GM23338 (cell line): ENCODE measurements around the gene RIPOR3. TPM values are rescaled to one million over a fixed set of nuclear protein-coding genes. Genes with fewer than 3 reads are reported as not detected.

Source experiments
- ATAC-seq: fragments of 200-7000 bp; cut with Tn5 transposase; 3 replicates; pipeline ENCODE4 v1.9.1; 2020
- DNase-seq: peaks from one replicate; pipeline ENCODE4 v3.0.0-alpha.2; 2015; ENCODE audit warnings: low spot score
- H2AFZ ChIP-seq: fragments of 200-600 bp; sonication (generic); 2 replicates; pipeline ENCODE4 v1.8.0; 2016; ENCODE audit warnings: antibody characterized with exemption, mild to moderate bottlenecking, moderate library complexity
- H3F3A ChIP-seq: fragments of 200-600 bp; sonication (generic); replicated peaks from 2 replicates; pipeline ENCODE4 v1.8.0; 2017; ENCODE audit warnings: antibody characterized with exemption, mixed run types, low read depth
- H3K27ac ChIP-seq: fragments of 200-600 bp; sonication (generic); 2 replicates; pipeline ENCODE4 v1.6.1; 2016; ENCODE audit warnings: low read depth
- H3K27me3 ChIP-seq: fragments of 200-600 bp; sonication (generic); 2 replicates; pipeline ENCODE4 v1.8.0; 2016; ENCODE audit warnings: mild to moderate bottlenecking, mixed run types, moderate library complexity; ENCODE audit not compliant: insufficient read depth
- H3K36me3 ChIP-seq: fragments of 200-600 bp; sonication (generic); 2 replicates; pipeline ENCODE4 v1.8.0; 2016; ENCODE audit warnings: mild to moderate bottlenecking; ENCODE audit not compliant: insufficient read depth
- H3K4me1 ChIP-seq: fragments of 200-600 bp; sonication (generic); 2 replicates; pipeline ENCODE4 v1.8.0; 2016; ENCODE audit warnings: mild to moderate bottlenecking, moderate library complexity; ENCODE audit not compliant: insufficient read depth
- H3K4me2 ChIP-seq: fragments of 200-600 bp; sonication (generic); 2 replicates; pipeline ENCODE4 v1.7.1; 2017; ENCODE audit warnings: mixed run types
- H3K4me3 ChIP-seq: fragments of 200-600 bp; sonication (generic); 2 replicates; pipeline ENCODE4 v1.6.1; 2016; ENCODE audit warnings: mixed run types
- H3K79me2 ChIP-seq: fragments of 200-600 bp; sonication (generic); replicated peaks from 2 replicates; pipeline ENCODE4 v1.8.0; 2017; ENCODE audit warnings: mild to moderate bottlenecking; ENCODE audit not compliant: insufficient read depth
- H3K9me2 ChIP-seq: fragments of 200-600 bp; sonication (generic); 2 replicates; pipeline ENCODE4 v1.8.0; 2017; ENCODE audit not compliant: insufficient read depth
- H4K20me1 ChIP-seq: fragments of 200-600 bp; sonication (generic); replicated peaks from 2 replicates; pipeline ENCODE4 v1.8.0; 2017; ENCODE audit warnings: mild to moderate bottlenecking; ENCODE audit not compliant: insufficient read depth
- H3K27ac Mint-ChIP-seq: 2 replicates; pipeline ENCODE4 v1.8.0; 2020; ENCODE audit warnings: inconsistent platforms, mild to moderate bottlenecking, moderate library complexity, mixed read lengths
- H3K27me3 Mint-ChIP-seq: 3 replicates; pipeline ENCODE4 v1.8.0; 2022; ENCODE audit warnings: low read depth, mild to moderate bottlenecking, moderate library complexity, mixed read lengths, inconsistent platforms; ENCODE audit not compliant: insufficient read depth, poor library complexity
- H3K36me3 Mint-ChIP-seq: 3 replicates; pipeline ENCODE4 v1.8.0; 2021; ENCODE audit warnings: low read depth, mild to moderate bottlenecking, inconsistent platforms, moderate library complexity, mixed read lengths
- H3K4me1 Mint-ChIP-seq: 3 replicates; pipeline ENCODE4 v1.8.0; 2020; ENCODE audit warnings: mild to moderate bottlenecking, inconsistent platforms, mixed read lengths
- H3K4me3 Mint-ChIP-seq: 3 replicates; pipeline ENCODE4 v1.8.0; 2021; ENCODE audit warnings: moderate library complexity, mild to moderate bottlenecking, inconsistent platforms, mixed read lengths
- H3K9me3 Mint-ChIP-seq: 3 replicates; pipeline ENCODE4 v1.8.0; 2020; ENCODE audit warnings: moderate library complexity, mild to moderate bottlenecking, inconsistent platforms, mixed read lengths
- CREB1 ChIP-seq: fragments of 250-450 bp; sonication (Bioruptor Pico); IDR thresholded peaks from 2 replicates; pipeline ENCODE4 v1.5.0; 2020; ENCODE audit warnings: low read depth, mild to moderate bottlenecking, moderate library complexity
- CTCF ChIP-seq, 2 experiments: fragments of 200-600 bp in 1 of 2; sonication (generic) in 1 of 2; conservative IDR thresholded peaks; 2 replicates each; pipeline versions ENCODE4 v1.5.1 to v1.6.1; 2016 to 2017; ENCODE audit warnings: antibody characterized with exemption in 2 of 2, low read depth in 2 of 2, mild to moderate bottlenecking in 2 of 2, moderate library complexity in 1 of 2
- EZH2 ChIP-seq: fragments of 200-600 bp; sonication (generic); IDR thresholded peaks from one replicate; pipeline ENCODE4 v1.8.0; 2017; ENCODE audit warnings: antibody characterized with exemption, mild to moderate bottlenecking, low read depth; ENCODE audit not compliant: unreplicated experiment
- EZH2phosphoT487 ChIP-seq: fragments of 200-600 bp; sonication (generic); IDR thresholded peaks from one replicate; pipeline ENCODE4 v1.8.1; 2018; ENCODE audit warnings: antibody characterized with exemption; ENCODE audit not compliant: unreplicated experiment
- NANOG ChIP-seq: IDR thresholded peaks from 2 replicates; pipeline ENCODE4 v1.6.1; 2016; ENCODE audit warnings: antibody characterized with exemption, borderline replicate concordance
- POLR2AphosphoS5 ChIP-seq: IDR thresholded peaks from 2 replicates; pipeline ENCODE4 v1.6.1; 2016; ENCODE audit warnings: antibody characterized with exemption, low read depth
- ZNF114 ChIP-seq: fragments of 250-450 bp; sonication (Bioruptor Pico); IDR thresholded peaks from 2 replicates; pipeline ENCODE4 v1.5.0; 2020; ENCODE audit warnings: mild to moderate bottlenecking, moderate library complexity
- ZNF331 ChIP-seq: fragments of 250-450 bp; sonication (Bioruptor Pico); IDR thresholded peaks from 2 replicates; pipeline ENCODE4 v1.5.0; 2020; ENCODE audit warnings: low read depth, mild to moderate bottlenecking, moderate library complexity
- ZNF462 ChIP-seq: fragments of 250-450 bp; sonication (Bioruptor Pico); IDR thresholded peaks from 2 replicates; pipeline ENCODE4 v1.5.0; 2020; ENCODE audit warnings: mild to moderate bottlenecking, moderate library complexity
- polyA plus RNA-seq: library from polyadenylated mRNA; unstranded; fragments of >200 nt; fragmentation: Nextera tagmentation; extraction: Ambion mirVana; gene quantifications from 2 replicates; pipeline ENCODE4 v1.2.1, GENCODE V29; 2016
- total RNA-seq: library from RNA; depleted of rRNA; stranded (reverse); fragments of >200 nt; shearing (Covaris generic); gene quantifications from 2 replicates; pipeline ENCODE4 v1.2.3, GENCODE V29; 2014
- TF ChIP-seq, protein P1 (sequence below): IDR thresholded peaks from 2 replicates; pipeline ENCODE4 v1.6.1; 2016; ENCODE audit warnings: antibody characterized with exemption

The RIPOR3 gene
- total and polyA plus RNA-seq, 2 experiments from 2014 or later, result 4.9 to 6.3 TPM

GRCh38 chr20:50598074-50598473 lies 93.3 kb downstream of the RIPOR3 start:
- Histone ChIP-seq H2AFZ (no peak overlapping the region), H4K20me1 (no peaks in the 10 kb centered on the region), H3K4me1 (no peaks in the 10 kb centered on the region), H3F3A (no peaks in the 10 kb centered on the region), H3K36me3 (no peaks in the 10 kb centered on the region), H3K27ac (no peak overlapping the region), H3K4me3 (no peak overlapping the region), H3K9me2 (no peaks in the 10 kb centered on the region), H3K4me2 (no peak overlapping the region), H3K27me3 (no peaks in the 10 kb centered on the region), H3K79me2 (no peaks in the 10 kb centered on the region)
- no peak for ATAC-seq
- TF ChIP-seq POLR2AphosphoS5 (no peak), ZNF114 (no peak)
- Mint-ChIP-seq H3K27ac (no peak overlapping the region), H3K9me3 (no peaks in the 10 kb centered on the region), H3K4me3 (no peak overlapping the region), H3K4me1 (peaks cover 11% of the 10 kb centered on the region), H3K27me3 (peaks cover 4% of the 10 kb centered on the region), H3K36me3 (no peaks in the 10 kb centered on the region)
- no peak for DNase-seq

GRCh38 chr20:50597406-50597969 lies 93.9 kb downstream of the RIPOR3 start:
- ATAC-seq, result no peak

More at GRCh38 chr20:50597406-50597969, 93.9 kb downstream of the RIPOR3 start:
- Histone ChIP-seq H3K4me2 (no peak overlapping the region), H3K79me2 (no peaks in the 10 kb centered on the region), H3K9me2 (no peaks in the 10 kb centered on the region), H3K4me1 (no peaks in the 10 kb centered on the region), H3K27ac (no peak overlapping the region), H4K20me1 (no peaks in the 10 kb centered on the region), H3K36me3 (no peaks in the 10 kb centered on the region), H2AFZ (no peak overlapping the region), H3K27me3 (no peaks in the 10 kb centered on the region), H3K4me3 (no peak overlapping the region), H3F3A (no peaks in the 10 kb centered on the region)
- Mint-ChIP-seq H3K27me3 (peaks cover 4% of the 10 kb centered on the region), H3K4me1 (peaks cover 11% of the 10 kb centered on the region), H3K9me3 (no peaks in the 10 kb centered on the region), H3K4me3 (no peak overlapping the region), H3K27ac (no peak overlapping the region), H3K36me3 (no peaks in the 10 kb centered on the region)
- TF ChIP-seq NANOG (no peak), CTCF (conservative IDR thresholded peaks at IDR 0.05; ENCODE audit: low read depth in 2 of 2) (no peak), CREB1 (CRISPR knock-in tag) (no peak), EZH2 (no peak), ZNF462 (CRISPR knock-in tag) (no peak), ZNF114 (no peak), ZNF331 (CRISPR knock-in tag) (no peak), POLR2AphosphoS5 (no peak), EZH2phosphoT487 (no peak)
- TF ChIP-seq, protein P1, sequence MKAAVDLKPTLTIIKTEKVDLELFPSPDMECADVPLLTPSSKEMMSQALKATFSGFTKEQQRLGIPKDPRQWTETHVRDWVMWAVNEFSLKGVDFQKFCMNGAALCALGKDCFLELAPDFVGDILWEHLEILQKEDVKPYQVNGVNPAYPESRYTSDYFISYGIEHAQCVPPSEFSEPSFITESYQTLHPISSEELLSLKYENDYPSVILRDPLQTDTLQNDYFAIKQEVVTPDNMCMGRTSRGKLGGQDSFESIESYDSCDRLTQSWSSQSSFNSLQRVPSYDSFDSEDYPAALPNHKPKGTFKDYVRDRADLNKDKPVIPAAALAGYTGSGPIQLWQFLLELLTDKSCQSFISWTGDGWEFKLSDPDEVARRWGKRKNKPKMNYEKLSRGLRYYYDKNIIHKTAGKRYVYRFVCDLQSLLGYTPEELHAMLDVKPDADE, result no peak
- no peak for DNase-seq
